HEK293 (cell line): ENCODE results near the gene DGKH.
A peak's percentile ranks its signal among the peaks of the same experiment; 100 is the strongest.

Experiments
- CTCF ChIA-PET: fragments of 350-600 bp; formaldehyde crosslinking; extraction: SDS; loops from one replicate; lab custom pipeline; 2021; ENCODE audit warnings: antibody characterized with exemption; lab: Yijun Ruan, JAX
- POLR2A ChIA-PET: fragments of 300-600 bp; formaldehyde crosslinking; extraction: SDS; loops from one replicate; lab custom pipeline; 2020; ENCODE audit warnings: antibody characterized with exemption, inconsistent platforms; lab: Yijun Ruan, JAX
- H3K27ac ChIP-seq: fragments of 200-500 bp; sonication (Bioruptor generic); 2 replicates; pipeline ENCODE4 v1.5.1; 2014; ENCODE audit warnings: low read depth, low read length, control low read depth, inconsistent platforms; ENCODE audit errors: extremely low read depth
- H3K36me3 ChIP-seq, 2 experiments: fragments of 200-500 bp in 1 of 2; sonication (Bioruptor generic) in 1 of 2; 1 replicate in 1 of 2; 2 replicates in 1 of 2; pipeline ENCODE4 v1.5.1; 2014 to 2017; ENCODE audit warnings: inconsistent platforms in 2 of 2, low read length in 2 of 2; ENCODE audit not compliant: control insufficient read depth in 2 of 2, insufficient read depth in 1 of 2
- H3K4me1 ChIP-seq: fragments of 200-500 bp; sonication (Bioruptor generic); 2 replicates; pipeline ENCODE4 v1.5.1; 2014; ENCODE audit warnings: mild to moderate bottlenecking, low read length, inconsistent platforms; ENCODE audit not compliant: control insufficient read depth, insufficient read depth
- H3K4me3 ChIP-seq: 2 replicates; pipeline ENCODE4 v1.5.1; 2011; ENCODE audit warnings: low read depth, mild to moderate bottlenecking, control low read depth, low read length, moderate library complexity
- H3K9me3 ChIP-seq: fragments of 200-500 bp; sonication (Bioruptor generic); 2 replicates; pipeline ENCODE4 v1.5.1; 2014; ENCODE audit warnings: low read depth, low read length, inconsistent platforms; ENCODE audit not compliant: control insufficient read depth, insufficient read depth
- KLF16 ChIP-seq: fragments of 450-650 bp; formaldehyde crosslinking; IDR thresholded peaks from 2 replicates; pipeline ENCODE4 v1.5.1; 2017; ENCODE audit warnings: missing biosample characterization, missing genetic modification characterization
- SETDB1 ChIP-seq: IDR thresholded peaks from one replicate; pipeline ENCODE4 v1.6.1; 2017; ENCODE audit warnings: mild to moderate bottlenecking, low read length, moderate library complexity, mixed read lengths; ENCODE audit not compliant: insufficient read length
- ZFP3 ChIP-seq: fragments of 450-650 bp; formaldehyde crosslinking; IDR thresholded peaks from 2 replicates; pipeline ENCODE4 v1.5.1; 2016; ENCODE audit warnings: low read depth, missing biosample characterization, missing genetic modification characterization
- ZNF10 ChIP-seq: fragments of 450-650 bp; formaldehyde crosslinking; IDR thresholded peaks from 2 replicates; pipeline ENCODE4 v1.5.1; 2017; ENCODE audit warnings: missing biosample characterization, missing genetic modification characterization
- ZNF366 ChIP-seq: fragments of 450-650 bp; formaldehyde crosslinking; conservative IDR thresholded peaks from 2 replicates; pipeline ENCODE4 v1.5.1; 2016; ENCODE audit warnings: missing biosample characterization, missing genetic modification characterization
- ZNF548 ChIP-seq: fragments of 450-650 bp; formaldehyde crosslinking; IDR thresholded peaks from 2 replicates; pipeline ENCODE4 v1.5.1; 2016; ENCODE audit warnings: missing biosample characterization, missing genetic modification characterization
- ZNF600 ChIP-seq: fragments of 450-650 bp; formaldehyde crosslinking; IDR thresholded peaks from 2 replicates; pipeline ENCODE4 v1.5.1; 2016; ENCODE audit warnings: missing biosample characterization, missing genetic modification characterization
- ZNF830 ChIP-seq: fragments of 450-650 bp; IDR thresholded peaks from 2 replicates; pipeline ENCODE4 v1.5.0; 2018; ENCODE audit warnings: missing biosample characterization, missing genetic modification characterization, low read depth, mild to moderate bottlenecking, moderate library complexity
- TF ChIP-seq, protein P1 (sequence below): fragments of 450-650 bp; formaldehyde crosslinking; IDR thresholded peaks from 2 replicates; pipeline ENCODE4 v1.5.1; 2017; ENCODE audit warnings: missing biosample characterization, missing genetic modification characterization
- TF ChIP-seq, protein P2 (sequence below): sonication (generic); formaldehyde crosslinking; IDR thresholded peaks from 2 replicates; pipeline ENCODE4 v1.8.1; 2022; ENCODE audit warnings: mild to moderate bottlenecking, moderate library complexity, missing genetic modification reagents
- TF ChIP-seq, protein P3 (sequence below): fragments of 450-650 bp; formaldehyde crosslinking; IDR thresholded peaks from 2 replicates; pipeline ENCODE4 v1.5.1; 2016; ENCODE audit warnings: missing biosample characterization, missing genetic modification characterization

Gene DGKH

DNA sequence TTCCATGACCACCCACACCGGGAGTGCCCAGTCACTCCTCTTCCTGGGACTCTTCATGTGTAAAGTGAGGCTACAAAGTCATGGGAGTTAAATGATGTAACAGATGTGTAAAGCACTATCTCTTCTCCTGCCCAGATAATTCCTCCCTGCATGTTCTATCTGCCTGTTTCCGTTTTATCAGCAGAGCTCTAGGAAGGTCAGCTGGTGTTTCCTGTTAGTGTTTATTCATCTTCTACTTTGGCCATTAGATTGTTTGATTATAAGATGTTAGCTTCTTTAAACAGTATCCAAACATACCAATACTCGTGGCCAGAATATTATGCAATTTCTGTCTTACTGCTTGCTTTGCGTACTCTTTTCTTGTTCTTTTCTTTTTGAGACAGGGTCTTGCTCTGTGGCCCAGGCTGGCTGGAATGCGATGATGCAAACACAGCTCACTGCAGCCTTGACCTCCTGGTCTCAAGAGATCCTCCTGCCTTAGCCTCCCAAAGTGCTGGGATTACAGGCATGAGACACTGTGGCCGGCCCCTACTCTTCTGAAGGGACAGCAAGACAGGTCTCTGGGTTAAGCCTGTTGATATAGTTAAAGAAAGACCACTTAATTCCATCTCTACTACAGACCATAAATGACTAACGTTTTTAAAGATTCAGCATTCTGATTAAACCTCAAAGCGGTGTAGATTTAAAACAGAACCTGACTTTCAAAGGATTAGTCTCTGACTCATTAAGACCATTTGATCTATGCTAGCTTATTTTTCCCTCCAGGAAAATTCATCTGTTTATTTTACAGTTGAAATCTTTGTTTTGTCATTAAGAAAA lies 126.1 kb downstream of the DGKH start:
- TF ChIP-seq SETDB1: no peak
- TF ChIP-seq, protein P1, sequence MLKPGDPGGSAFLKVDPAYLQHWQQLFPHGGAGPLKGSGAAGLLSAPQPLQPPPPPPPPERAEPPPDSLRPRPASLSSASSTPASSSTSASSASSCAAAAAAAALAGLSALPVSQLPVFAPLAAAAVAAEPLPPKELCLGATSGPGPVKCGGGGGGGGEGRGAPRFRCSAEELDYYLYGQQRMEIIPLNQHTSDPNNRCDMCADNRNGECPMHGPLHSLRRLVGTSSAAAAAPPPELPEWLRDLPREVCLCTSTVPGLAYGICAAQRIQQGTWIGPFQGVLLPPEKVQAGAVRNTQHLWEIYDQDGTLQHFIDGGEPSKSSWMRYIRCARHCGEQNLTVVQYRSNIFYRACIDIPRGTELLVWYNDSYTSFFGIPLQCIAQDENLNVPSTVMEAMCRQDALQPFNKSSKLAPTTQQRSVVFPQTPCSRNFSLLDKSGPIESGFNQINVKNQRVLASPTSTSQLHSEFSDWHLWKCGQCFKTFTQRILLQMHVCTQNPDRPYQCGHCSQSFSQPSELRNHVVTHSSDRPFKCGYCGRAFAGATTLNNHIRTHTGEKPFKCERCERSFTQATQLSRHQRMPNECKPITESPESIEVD (tag by site-specific recombination): peak; percentile 33; the same call in 1 of the 2 replicates
- Histone ChIP-seq H3K4me1 (no peaks in the 10 kb centered on the region), H3K4me3 (no peak overlapping the region), H3K9me3 (no peaks in the 10 kb centered on the region), H3K36me3 (no peaks in the 10 kb centered on the region; a peak in 1 of 3 replicates), H3K27ac (no peak overlapping the region)
- CTCF ChIA-PET: interaction anchor here (0.6 kb wide), 2 partner anchors 39 to 1261 kb away, joined by 3 read pairs; no protein-coding TSS in a partner anchor
- POLR2A ChIA-PET: no interaction called here

DNA sequence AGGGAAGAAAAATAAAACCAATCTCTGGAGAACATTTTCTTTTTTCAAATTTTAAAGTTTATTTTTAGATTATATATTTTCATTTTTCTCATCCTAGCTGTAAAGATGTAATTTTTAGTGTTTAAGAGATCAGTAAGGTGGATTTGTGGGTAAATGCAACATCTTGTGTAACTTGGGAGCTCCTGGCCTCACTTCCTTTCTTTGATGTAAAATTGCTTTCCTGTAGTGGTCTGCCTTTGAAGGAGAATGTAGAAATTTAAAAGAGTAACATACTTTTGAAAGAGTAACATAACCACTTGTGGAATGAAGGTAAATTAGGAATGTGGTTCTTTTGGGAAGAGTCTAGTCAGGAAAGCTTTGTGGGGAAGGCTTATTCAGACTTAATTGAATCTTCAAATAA lies 127.8 kb downstream of the DGKH start:
- ChIA-PET CTCF (no interaction called here), POLR2A (no interaction called here)
- Histone ChIP-seq H3K9me3 (no peaks in the 10 kb centered on the region), H3K4me3 (no peak overlapping the region), H3K27ac (no peak overlapping the region), H3K36me3 (peaks cover 0 to under 1% of the 10 kb centered on the region in 2 experiments; a peak in 2 of 3 replicates), H3K4me1 (no peaks in the 10 kb centered on the region)
- TF ChIP-seq ZNF600: no peak
- no peak for TF ChIP-seq ZFP3 (tag by site-specific recombination)
- TF ChIP-seq, protein P2, sequence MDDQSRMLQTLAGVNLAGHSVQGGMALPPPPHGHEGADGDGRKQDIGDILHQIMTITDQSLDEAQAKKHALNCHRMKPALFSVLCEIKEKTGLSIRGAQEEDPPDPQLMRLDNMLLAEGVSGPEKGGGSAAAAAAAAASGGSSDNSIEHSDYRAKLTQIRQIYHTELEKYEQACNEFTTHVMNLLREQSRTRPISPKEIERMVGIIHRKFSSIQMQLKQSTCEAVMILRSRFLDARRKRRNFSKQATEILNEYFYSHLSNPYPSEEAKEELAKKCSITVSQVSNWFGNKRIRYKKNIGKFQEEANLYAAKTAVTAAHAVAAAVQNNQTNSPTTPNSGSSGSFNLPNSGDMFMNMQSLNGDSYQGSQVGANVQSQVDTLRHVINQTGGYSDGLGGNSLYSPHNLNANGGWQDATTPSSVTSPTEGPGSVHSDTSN (CRISPR knock-in tag): no peak
- no peak for TF ChIP-seq ZNF830
- TF ChIP-seq, all 188 proteins: peak for 0

DNA sequence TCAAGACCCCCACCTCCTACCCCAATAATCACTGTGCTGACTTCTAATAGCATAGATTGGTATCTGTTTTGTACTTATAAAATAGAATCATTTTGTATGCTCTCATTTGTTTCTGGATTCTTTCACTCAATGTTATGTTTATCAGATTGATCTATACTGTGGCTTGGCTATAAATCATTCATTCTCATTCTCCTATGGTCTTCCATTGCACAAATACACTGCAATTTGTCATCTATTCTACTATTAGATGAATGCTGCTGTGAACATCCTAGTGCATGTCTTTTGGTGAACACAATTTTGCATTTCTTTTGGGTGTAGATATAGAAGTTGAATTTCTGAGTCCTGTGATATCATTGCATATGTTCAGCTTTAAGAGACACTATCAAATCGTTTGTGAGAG lies 128.7 kb downstream of the DGKH start:
- TF ChIP-seq KLF16 (tag by site-specific recombination): no peak
- TF ChIP-seq, protein P2 (CRISPR knock-in tag): no peak
- no peak for TF ChIP-seq ZNF366 (tag by site-specific recombination)
- no peak for TF ChIP-seq ZNF548 (tag by site-specific recombination)
- no peak for TF ChIP-seq ZNF10 (tag by site-specific recombination)
- TF ChIP-seq, protein P3, sequence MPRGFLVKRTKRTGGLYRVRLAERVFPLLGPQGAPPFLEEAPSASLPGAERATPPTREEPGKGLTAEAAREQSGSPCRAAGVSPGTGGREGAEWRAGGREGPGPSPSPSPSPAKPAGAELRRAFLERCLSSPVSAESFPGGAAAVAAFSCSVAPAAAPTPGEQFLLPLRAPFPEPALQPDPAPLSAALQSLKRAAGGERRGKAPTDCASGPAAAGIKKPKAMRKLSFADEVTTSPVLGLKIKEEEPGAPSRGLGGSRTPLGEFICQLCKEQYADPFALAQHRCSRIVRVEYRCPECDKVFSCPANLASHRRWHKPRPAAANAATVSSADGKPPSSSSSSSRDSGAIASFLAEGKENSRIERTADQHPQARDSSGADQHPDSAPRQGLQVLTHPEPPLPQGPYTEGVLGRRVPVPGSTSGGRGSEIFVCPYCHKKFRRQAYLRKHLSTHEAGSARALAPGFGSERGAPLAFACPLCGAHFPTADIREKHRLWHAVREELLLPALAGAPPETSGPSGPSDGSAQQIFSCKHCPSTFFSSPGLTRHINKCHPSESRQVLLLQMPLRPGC (tag by site-specific recombination): no peak
- Histone ChIP-seq H3K27ac (no peak overlapping the region), H3K36me3 (peaks cover 0 to 3% of the 10 kb centered on the region in 2 experiments; a peak in 2 of 3 replicates), H3K9me3 (no peaks in the 10 kb centered on the region), H3K4me3 (no peak overlapping the region), H3K4me1 (no peaks in the 10 kb centered on the region)
- ChIA-PET POLR2A (no interaction called here), CTCF (no interaction called here)
